Activated CD8-positive, alpha-beta T cell treated with anti-CD3 and anti-CD28 coated beads for 36 hours (primary cell): ENCODE data around the gene MAP3K10. TPM values are rescaled to one million over a fixed set of nuclear protein-coding genes. Genes with fewer than 3 reads are reported as not detected.
"Not testable (repeated sequence)": the region's sequence is repeated elsewhere in the genome, so short reads cannot be mapped to it uniquely, and the experiment has no call there.

Experiments
- ATAC-seq: fragments of 200-7000 bp; cut with Tn5 transposase; one replicate; pipeline ENCODE4 v1.10.0; 2021; ENCODE audit warnings: mild to moderate bottlenecking, moderate library complexity
- CTCF ChIA-PET: fragments of 350-600 bp; sonication (Branson Sonifier 250); formaldehyde crosslinking; loops from one replicate; lab custom pipeline; 2021; ENCODE audit warnings: antibody characterized with exemption; lab: Charles Lee
- POLR2A ChIA-PET: fragments of 350-600 bp; sonication (Branson Sonifier 250); formaldehyde crosslinking; loops from one replicate; lab custom pipeline; 2021; ENCODE audit warnings: antibody characterized with exemption; lab: Charles Lee
- DNase-seq: peaks from one replicate; pipeline ENCODE4 v3.0.0-alpha.2; 2020
- H3K27ac Mint-ChIP-seq: one replicate; pipeline ENCODE4 v1.8.0; 2021; ENCODE audit warnings: mild to moderate bottlenecking, mixed read lengths
- H3K27me3 Mint-ChIP-seq: one replicate; pipeline ENCODE4 v1.8.0; 2021; ENCODE audit warnings: mixed read lengths
- H3K36me3 Mint-ChIP-seq: one replicate; pipeline ENCODE4 v1.8.0; 2021; ENCODE audit warnings: low read depth, mixed read lengths
- H3K4me1 Mint-ChIP-seq: one replicate; pipeline ENCODE4 v1.8.0; 2021; ENCODE audit warnings: low read depth, mixed read lengths
- H3K4me3 Mint-ChIP-seq: one replicate; pipeline ENCODE4 v1.8.0; 2021; ENCODE audit warnings: mild to moderate bottlenecking, moderate library complexity, mixed read lengths
- H3K9me3 Mint-ChIP-seq: one replicate; pipeline ENCODE4 v1.8.0; 2021; ENCODE audit warnings: mixed read lengths
- CTCF ChIP-seq: fragments of 200-600 bp; IDR thresholded peaks from one replicate; pipeline ENCODE4 v1.8.0; 2022; ENCODE audit warnings: antibody characterized with exemption, mild to moderate bottlenecking
- intact Hi-C: fragments of 100-400 bp; cut with micrococcal nuclease; formaldehyde crosslinking; loops from one replicate; pipeline ENCODE4 v1.10.0; 2022
- total RNA-seq, 2 experiments: library from RNA; stranded (reverse); gene quantifications; one replicate each; pipeline ENCODE4 v1.2.3, GENCODE V29; 2021

MAP3K10 gene
- total RNA-seq, 2 experiments from 2014 or later, result 11.3 to 12.6 TPM

GRCh38 chr19:40144947-40145748, 46.1 kb upstream of the MAP3K10 start:
- H3K4me1 Mint-ChIP-seq, result peaks cover 42% of the 10 kb centered on the region
- peak overlapping the region; percentile 24 for H3K4me3 Mint-ChIP-seq
- intact Hi-C loops, result no loop called here
- DNase-seq (no peak), ATAC-seq (peak; percentile 46)
- POLR2A ChIA-PET, result interaction anchor here (0.9 to 1.1 kb wide), 3 partner anchors 30 to 53 kb away, joined by 3 read pairs; no protein-coding TSS in a partner anchor
- H3K36me3 Mint-ChIP-seq, result no peaks in the 10 kb centered on the region
- CTCF ChIA-PET, result interaction anchor here (0.6 to 4.4 kb wide), 4 partner anchors 16 to 205 kb away, joined by 4 to 28 read pairs (median 10); partner anchors contain the start of gene TTC9B
- H3K9me3 Mint-ChIP-seq, result no peaks in the 10 kb centered on the region
- peak overlapping the region; percentile 13 for H3K27ac Mint-ChIP-seq
- no peak for TF ChIP-seq CTCF
- H3K27me3 Mint-ChIP-seq, result no peaks in the 10 kb centered on the region

GRCh38 chr19:40145749-40146029, 45.5 kb upstream of the MAP3K10 start:
- H3K27me3 Mint-ChIP-seq, H3K27ac Mint-ChIP-seq, H3K9me3 Mint-ChIP-seq, intact Hi-C loops, H3K4me3 Mint-ChIP-seq, H3K36me3 Mint-ChIP-seq, DNase-seq, ATAC-seq: not testable (repeated sequence)
- peaks cover 42% of the 10 kb centered on the region for H3K4me1 Mint-ChIP-seq
- ChIA-PET POLR2A (interaction anchor here (0.9 kb wide), 1 partner anchor 45 kb away, joined by 3 read pairs; no protein-coding TSS in a partner anchor), CTCF (interaction anchor here (1.1 to 4.4 kb wide), 3 partner anchors 15 to 73 kb away, joined by 5 to 28 read pairs (median 16); partner anchors contain the start of gene TTC9B)

- TF ChIP-seq CTCF, result no peak
- Mint-ChIP-seq H3K4me1 (peaks cover 42% of the 10 kb centered on the region), H3K36me3 (no peaks in the 10 kb centered on the region), H3K4me3 (no peak overlapping the region), H3K27me3 (no peaks in the 10 kb centered on the region), H3K27ac (no peak overlapping the region), H3K9me3 (no peaks in the 10 kb centered on the region)
- no peak for ATAC-seq
- ChIA-PET CTCF (interaction anchor here (0.7 to 4.4 kb wide), 4 partner anchors 9 to 145 kb away, joined by 3 to 28 read pairs (median 4); no protein-coding TSS in a partner anchor), POLR2A (interaction anchor here (0.6 to 2.4 kb wide), 3 partner anchors 18 to 255 kb away, joined by 3 to 6 read pairs (median 3); partner anchors contain the start of gene TTC9B)
- intact Hi-C loops, result no loop called here
- DNase-seq, result no peak
Observed at GRCh38 chr19:40147338-40147692, 43.9 kb upstream of the MAP3K10 start.

GRCh38 chr19:40147693-40148347, 43.4 kb upstream of the MAP3K10 start:
- CTCF ChIA-PET, result interaction anchor here (0.7 to 1.1 kb wide), 3 partner anchors 9 to 145 kb away, joined by 3 to 6 read pairs (median 3); no protein-coding TSS in a partner anchor
- peaks cover 42% of the 10 kb centered on the region for H3K4me1 Mint-ChIP-seq
- no peaks in the 10 kb centered on the region for H3K27me3 Mint-ChIP-seq
- DNase-seq (peak; percentile 36), ATAC-seq (peak; percentile 33)
- intact Hi-C loops, result no loop called here
- peak overlapping the region; percentile 56 for H3K27ac Mint-ChIP-seq
- POLR2A ChIA-PET, result interaction anchor here (0.6 to 2.4 kb wide), 3 partner anchors 18 to 256 kb away, joined by 3 to 6 read pairs (median 3); partner anchors contain the start of gene TTC9B
- no peak for TF ChIP-seq CTCF
- H3K9me3 Mint-ChIP-seq, result no peaks in the 10 kb centered on the region
- H3K4me3 Mint-ChIP-seq, result no peak overlapping the region
- H3K36me3 Mint-ChIP-seq, result no peaks in the 10 kb centered on the region

- POLR2A ChIA-PET, result no interaction called here
- DNase-seq (no peak), ATAC-seq (no peak)
- Mint-ChIP-seq H3K27me3 (no peaks in the 10 kb centered on the region), H3K27ac (no peak overlapping the region), H3K36me3 (no peaks in the 10 kb centered on the region), H3K9me3 (no peaks in the 10 kb centered on the region), H3K4me1 (peaks cover 29% of the 10 kb centered on the region), H3K4me3 (no peak overlapping the region)
- CTCF ChIA-PET, result interaction anchor here (0.8 kb wide), 1 partner anchor 16 kb away, joined by 3 read pairs; no protein-coding TSS in a partner anchor
- intact Hi-C loops, result no loop called here
- no peak for TF ChIP-seq CTCF
Observed at GRCh38 chr19:40149501-40149900, 41.7 kb upstream of the MAP3K10 start.
